Stomach (tissue), 9 donors: Measurements from ENCODE around the gene NRG3. TPM values are rescaled to one million over a fixed set of nuclear protein-coding genes. Genes with fewer than 3 reads are reported as not detected.

ENCODE experiments used
- DNase-seq, 2 donors: peaks; one replicate each; pipeline versions ENCODE4 v3.0.0 to v3.0.0-alpha.2; 2013 to 2019
- H3K27ac ChIP-seq, 5 donors: fragments of 200-600 bp in 4 of 5; sonication (generic) in 4 of 5; one replicate each; pipeline ENCODE4 v1.5.1; 2013 to 2019; ENCODE audit warnings: mild to moderate bottlenecking in 1 of 5, moderate library complexity in 1 of 5
- H3K27me3 ChIP-seq, 3 donors: fragments of 200-600 bp; sonication (generic); one replicate each; pipeline ENCODE4 v1.5.1; 2017 to 2019; ENCODE audit warnings: mixed run types in 1 of 3
- H3K36me3 ChIP-seq, 4 donors: fragments of 200-600 bp; sonication (generic); 1 replicate in 3 of 4; 2 replicates in 1 of 4; pipeline ENCODE4 v1.5.1; 2016 to 2019
- H3K4me1 ChIP-seq, 4 donors: fragments of 200-600 bp; sonication (generic); one replicate each; pipeline ENCODE4 v1.5.1; 2016 to 2019
- H3K4me3 ChIP-seq, 4 donors: fragments of 200-600 bp; sonication (generic) in 3 of 4; one replicate each; pipeline ENCODE4 v1.5.1; 2016 to 2019; ENCODE audit warnings: mild to moderate bottlenecking in 1 of 4
- H3K9me3 ChIP-seq, 4 donors: fragments of 200-600 bp; sonication (generic); one replicate each; pipeline ENCODE4 v1.5.1; 2016 to 2019
- EP300 ChIP-seq: sonication (generic); formaldehyde crosslinking; IDR thresholded peaks from one replicate; pipeline ENCODE4 v1.6.1; 2017; ENCODE audit warnings: antibody characterized with exemption
- POLR2A ChIP-seq, 4 donors: fragments of 450-650 bp; IDR thresholded peaks; one replicate each; pipeline ENCODE4 v1.6.1; 2016; ENCODE audit warnings: antibody characterized with exemption in 4 of 4, control low read depth in 2 of 4, mild to moderate bottlenecking in 1 of 4, moderate library complexity in 1 of 4
- POLR2AphosphoS5 ChIP-seq, 3 donors: sonication (generic); formaldehyde crosslinking; IDR thresholded peaks; one replicate each; pipeline ENCODE4 v1.6.1; 2016; ENCODE audit warnings: antibody characterized with exemption in 3 of 3
- WGBS, 5 donors: extraction: QIAGEN DNeasy Blood & Tissue Kit in 3 of 5; methylation state at CpG; one replicate each; pipeline versions ENCODE4 v1.1.5 to v1.1.7; 2013 to 2018; 5-methylcytosine and 5-hydroxymethylcytosine counted together
- intact Hi-C: fragments of 100-400 bp; cut with DNase I; formaldehyde crosslinking; loops from one replicate; pipeline ENCODE4 v1.15.1; 2023; ENCODE audit warnings: low total_unique reads
- polyA plus RNA-seq, 3 donors: library from polyadenylated mRNA; stranded (reverse); fragments of 200-250 nt; gene quantifications; one replicate each; pipeline ENCODE4 v1.2.3, GENCODE V29; 2013
- total RNA-seq, 5 donors: library from RNA; depleted of rRNA; stranded (reverse); fragments of >200 nt; gene quantifications; one replicate each; pipeline versions ENCODE4 v1.1.0 to v1.2.3, GENCODE V29; 2014 to 2016
- TF ChIP-seq, protein P1 (sequence below), 7 experiments: fragments of 450-650 bp in 4 of 7; fragments of 200-600 bp in 3 of 7; sonication (generic) in 3 of 7; IDR thresholded peaks; one replicate each; pipeline ENCODE4 v1.5.1; 2016 to 2019; ENCODE audit warnings: antibody characterized with exemption in 7 of 7, control low read depth in 2 of 7, mild to moderate bottlenecking in 1 of 7
- donor health status: healthy with polysubstance abuse.
- donor health status: Bipolar disorder and iron deficiency.
- donor health status: healthy.

Gene NRG3
- total and polyA plus RNA-seq, 8 donors = 0.08 to 2.5 (median 0.52) TPM; not detected in 4

- no peaks in the 10 kb centered on the region for H3K4me1 ChIP-seq
- TF ChIP-seq POLR2AphosphoS5 (IDR thresholded peaks at IDR 0.05) (no peak), POLR2A (IDR thresholded peaks at IDR 0.05) (no peak), EP300 (no peak)
- TF ChIP-seq, protein P1, sequence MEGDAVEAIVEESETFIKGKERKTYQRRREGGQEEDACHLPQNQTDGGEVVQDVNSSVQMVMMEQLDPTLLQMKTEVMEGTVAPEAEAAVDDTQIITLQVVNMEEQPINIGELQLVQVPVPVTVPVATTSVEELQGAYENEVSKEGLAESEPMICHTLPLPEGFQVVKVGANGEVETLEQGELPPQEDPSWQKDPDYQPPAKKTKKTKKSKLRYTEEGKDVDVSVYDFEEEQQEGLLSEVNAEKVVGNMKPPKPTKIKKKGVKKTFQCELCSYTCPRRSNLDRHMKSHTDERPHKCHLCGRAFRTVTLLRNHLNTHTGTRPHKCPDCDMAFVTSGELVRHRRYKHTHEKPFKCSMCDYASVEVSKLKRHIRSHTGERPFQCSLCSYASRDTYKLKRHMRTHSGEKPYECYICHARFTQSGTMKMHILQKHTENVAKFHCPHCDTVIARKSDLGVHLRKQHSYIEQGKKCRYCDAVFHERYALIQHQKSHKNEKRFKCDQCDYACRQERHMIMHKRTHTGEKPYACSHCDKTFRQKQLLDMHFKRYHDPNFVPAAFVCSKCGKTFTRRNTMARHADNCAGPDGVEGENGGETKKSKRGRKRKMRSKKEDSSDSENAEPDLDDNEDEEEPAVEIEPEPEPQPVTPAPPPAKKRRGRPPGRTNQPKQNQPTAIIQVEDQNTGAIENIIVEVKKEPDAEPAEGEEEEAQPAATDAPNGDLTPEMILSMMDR (IDR thresholded peaks at IDR 0.05) = no peak
- no peak overlapping the region for H3K4me3 ChIP-seq
- H3K9me3 ChIP-seq = no peaks in the 10 kb centered on the region
- no peak overlapping the region for H3K27ac ChIP-seq
- 62 to 80% (median 73%) methylated on average over 3 of the region's 3 CpGs for whole genome bisulfite sequencing, 5 donors
- intact Hi-C loops = no loop called here
- no peaks in the 10 kb centered on the region for H3K27me3 ChIP-seq
- H3K36me3 ChIP-seq = no peaks in the 10 kb centered on the region
- no peak for DNase-seq
Observed at GRCh38 chr10:82910301-82910700, 1035.3 kb downstream of the NRG3 start.

GRCh38 chr10:82914655-82915136 lies 1039.7 kb downstream of the NRG3 start:
- Histone ChIP-seq H3K4me3 (no peak overlapping the region), H3K4me1 (peaks cover 0 to 15% (median 8%) of the 10 kb centered on the region in 4 donors), H3K36me3 (no peaks in the 10 kb centered on the region), H3K9me3 (no peaks in the 10 kb centered on the region), H3K27ac (no peak overlapping the region), H3K27me3 (no peaks in the 10 kb centered on the region)
- TF ChIP-seq, protein P1 (IDR thresholded peaks at IDR 0.05) = no peak
- TF ChIP-seq EP300 (no peak), POLR2A (IDR thresholded peaks at IDR 0.05) (no peak), POLR2AphosphoS5 (IDR thresholded peaks at IDR 0.05) (no peak)
- no peak for DNase-seq
- intact Hi-C loops = no loop called here

DNA sequence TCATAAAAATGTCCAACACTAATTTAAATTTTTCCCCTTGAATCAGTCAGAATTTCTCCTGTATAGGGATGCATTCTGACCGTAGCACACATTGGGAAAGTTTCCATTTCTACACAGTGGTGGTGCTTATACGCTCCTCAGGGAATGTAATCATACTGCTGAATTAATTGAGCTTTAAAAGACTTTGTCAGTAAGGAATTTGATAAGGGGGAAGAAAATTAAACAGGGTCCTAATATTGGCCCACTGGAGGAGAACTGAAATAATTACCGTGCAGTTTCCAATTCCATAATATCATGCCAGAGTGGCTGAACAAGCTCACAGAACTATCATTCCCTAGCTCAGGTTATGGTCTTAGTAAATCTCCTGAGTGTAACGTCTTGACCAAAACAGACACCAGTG lies 1041.9 kb downstream of the NRG3 start:
- peaks cover 0 to 15% (median 8%) of the 10 kb centered on the region in 4 donors for H3K4me1 ChIP-seq
- TF ChIP-seq, protein P1 (IDR thresholded peaks at IDR 0.05) = no peak
- TF ChIP-seq POLR2A (IDR thresholded peaks at IDR 0.05) (no peak), EP300 (no peak), POLR2AphosphoS5 (IDR thresholded peaks at IDR 0.05) (no peak)
- no peak overlapping the region for H3K4me3 ChIP-seq
- H3K9me3 ChIP-seq = peaks cover 0 to 4% (median 0%) of the 10 kb centered on the region in 4 donors
- intact Hi-C loops = no loop called here
- WGBS, 5 donors = 73 to 87% (median 78%) methylated on average over 4 of the region's 4 CpGs
- DNase-seq = no peak
- H3K27me3 ChIP-seq = no peaks in the 10 kb centered on the region
- H3K27ac ChIP-seq = no peak overlapping the region
- no peaks in the 10 kb centered on the region for H3K36me3 ChIP-seq

DNA sequence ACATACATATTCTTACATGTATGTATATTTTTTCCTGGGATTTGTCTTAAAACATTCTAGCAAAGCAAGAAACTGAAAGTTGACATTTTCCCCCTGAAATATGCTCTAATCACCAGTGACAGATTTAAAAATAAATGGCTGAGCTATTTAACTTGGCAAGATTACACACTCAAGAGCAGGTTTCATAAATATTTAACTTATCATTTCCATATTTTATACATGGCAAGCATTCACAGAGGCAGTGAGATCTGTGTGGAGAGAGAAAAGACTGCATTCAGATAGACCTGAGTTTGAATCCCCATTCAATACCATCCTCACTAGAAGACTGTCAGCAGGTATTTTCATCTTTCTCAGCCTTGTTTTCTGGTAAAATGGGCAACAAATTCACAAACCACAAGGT lies 1043.0 kb downstream of the NRG3 start:
- intact Hi-C loops = no loop called here
- Histone ChIP-seq H3K9me3 (peaks cover 0 to 4% (median 0%) of the 10 kb centered on the region in 4 donors), H3K36me3 (no peaks in the 10 kb centered on the region), H3K4me1 (peaks cover 0 to 15% (median 8%) of the 10 kb centered on the region in 4 donors), H3K27me3 (no peaks in the 10 kb centered on the region), H3K4me3 (no peak overlapping the region), H3K27ac (no peak overlapping the region)
- no peak for DNase-seq
- TF ChIP-seq POLR2AphosphoS5 (IDR thresholded peaks at IDR 0.05) (no peak), EP300 (no peak), POLR2A (IDR thresholded peaks at IDR 0.05) (no peak)
- TF ChIP-seq, protein P1 (IDR thresholded peaks at IDR 0.05) = no peak
